Loucy (cell line): Measurements from ENCODE around the gene CLCN6.

Source experiments
- CTCF ChIP-seq: fragments of 200-600 bp; sonication (generic); conservative IDR thresholded peaks from 2 replicates; pipeline ENCODE4 v1.5.1; 2014; ENCODE audit warnings: mild to moderate bottlenecking, antibody characterized with exemption, low read length
- EZH2phosphoT487 ChIP-seq: fragments of 200-600 bp; IDR thresholded peaks from 2 replicates; pipeline ENCODE4 v1.6.1; 2018; ENCODE audit warnings: antibody characterized with exemption, mild to moderate bottlenecking, moderate library complexity, borderline replicate concordance

- no peak for TF ChIP-seq CTCF
- TF ChIP-seq EZH2phosphoT487 = no peak
Measured at GRCh38 chr1:11761988-11762406, 44.0 kb upstream of the CLCN6 start, which contains the start of gene C1orf167.
